CD4-positive, alpha-beta T cell treated with Interleukin-10 for 1 hour (primary cell): ENCODE results near the gene SUPT16H.
"Not testable (repeated sequence)": the region's sequence is repeated elsewhere in the genome, so short reads cannot be mapped to it uniquely, and the experiment has no call there.

Source experiments
- DNase-seq: peaks from one replicate; pipeline ENCODE4 v3.0.0-alpha.2; 2020

SUPT16H gene

DNA sequence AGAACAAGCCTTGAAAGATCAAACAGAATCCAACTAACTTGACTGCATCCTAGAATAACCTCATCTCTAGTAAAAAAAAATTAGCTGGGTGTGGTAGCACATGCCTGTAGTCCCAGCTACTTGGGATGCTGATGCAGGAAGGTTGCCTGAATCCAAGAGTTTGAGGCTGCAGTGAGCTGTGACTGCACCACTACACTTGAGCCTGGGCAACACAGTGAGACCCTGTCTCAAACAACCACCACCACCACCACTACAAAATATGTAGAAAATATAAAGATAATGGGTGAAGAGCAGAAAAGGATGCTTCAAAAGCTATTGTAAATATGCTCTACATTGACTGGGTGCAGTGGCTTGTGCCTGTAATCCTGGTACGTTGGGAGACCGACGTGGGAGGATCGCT lies 27.3 kb downstream of the SUPT16H start:
- DNase-seq: no peak

GRCh38 chr14:21352587-21352986 lies 31.2 kb downstream of the SUPT16H start:
- no peak for DNase-seq

DNA sequence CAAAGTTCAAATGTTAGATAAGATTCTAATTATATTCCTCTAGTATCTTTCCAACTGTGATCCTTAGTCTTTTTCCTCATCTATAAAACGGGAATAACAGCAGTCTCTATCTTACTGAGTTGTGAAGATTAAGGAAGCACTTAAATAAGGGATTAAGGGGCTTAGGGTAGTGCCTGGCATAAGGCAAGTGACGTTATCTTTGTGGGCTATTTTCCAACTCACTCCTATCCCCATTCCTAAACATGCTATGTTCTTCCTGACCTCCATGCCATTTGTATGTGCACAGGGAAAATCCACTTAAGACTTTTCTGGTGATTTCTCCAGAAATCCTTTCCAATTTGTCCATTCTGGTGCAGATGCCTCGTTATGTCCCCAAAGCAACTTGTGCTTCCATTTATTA lies 33.3 kb downstream of the SUPT16H start:
- no peak for DNase-seq

GRCh38 chr14:21347201-21347600 lies 36.6 kb downstream of the SUPT16H start:
- no peak for DNase-seq

GRCh38 chr14:21346532-21347135 lies 37.2 kb downstream of the SUPT16H start:
- no peak for DNase-seq

DNA sequence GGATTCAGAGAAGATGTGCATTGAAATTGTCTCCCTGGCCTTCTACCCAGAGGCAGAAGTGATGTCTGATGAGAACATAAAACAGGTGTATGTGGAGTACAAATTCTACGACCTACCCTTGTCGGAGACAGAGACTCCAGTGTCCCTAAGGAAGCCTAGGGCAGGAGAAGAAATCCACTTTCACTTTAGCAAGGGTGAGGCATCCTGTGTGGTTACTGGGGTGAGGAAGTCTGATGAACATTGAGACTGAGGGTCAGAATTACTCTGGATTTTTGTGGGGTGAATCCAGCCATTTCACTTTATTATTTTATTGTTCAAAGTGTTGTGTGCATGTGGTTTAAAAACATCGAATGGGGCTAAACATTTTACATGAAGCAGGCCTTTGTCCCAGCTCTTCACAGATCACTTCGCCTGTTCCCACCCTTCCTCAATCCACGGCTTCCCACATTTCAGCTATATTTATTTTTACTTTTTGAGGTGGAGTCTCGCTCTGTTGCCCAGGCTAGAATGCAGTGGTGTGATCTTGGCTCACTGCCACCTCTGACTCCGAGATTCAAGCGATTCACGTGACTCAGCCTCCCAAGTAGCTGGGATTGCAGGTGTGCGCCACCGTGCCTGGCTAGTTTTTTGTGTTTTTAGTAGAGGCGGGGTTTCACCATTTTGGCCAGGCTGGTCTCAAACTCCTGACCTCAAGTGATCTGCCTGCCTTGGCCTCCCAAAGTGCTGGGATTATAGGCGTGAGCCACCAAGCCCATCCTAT lies 40.6 kb downstream of the SUPT16H start:
- no peak for DNase-seq

DNA sequence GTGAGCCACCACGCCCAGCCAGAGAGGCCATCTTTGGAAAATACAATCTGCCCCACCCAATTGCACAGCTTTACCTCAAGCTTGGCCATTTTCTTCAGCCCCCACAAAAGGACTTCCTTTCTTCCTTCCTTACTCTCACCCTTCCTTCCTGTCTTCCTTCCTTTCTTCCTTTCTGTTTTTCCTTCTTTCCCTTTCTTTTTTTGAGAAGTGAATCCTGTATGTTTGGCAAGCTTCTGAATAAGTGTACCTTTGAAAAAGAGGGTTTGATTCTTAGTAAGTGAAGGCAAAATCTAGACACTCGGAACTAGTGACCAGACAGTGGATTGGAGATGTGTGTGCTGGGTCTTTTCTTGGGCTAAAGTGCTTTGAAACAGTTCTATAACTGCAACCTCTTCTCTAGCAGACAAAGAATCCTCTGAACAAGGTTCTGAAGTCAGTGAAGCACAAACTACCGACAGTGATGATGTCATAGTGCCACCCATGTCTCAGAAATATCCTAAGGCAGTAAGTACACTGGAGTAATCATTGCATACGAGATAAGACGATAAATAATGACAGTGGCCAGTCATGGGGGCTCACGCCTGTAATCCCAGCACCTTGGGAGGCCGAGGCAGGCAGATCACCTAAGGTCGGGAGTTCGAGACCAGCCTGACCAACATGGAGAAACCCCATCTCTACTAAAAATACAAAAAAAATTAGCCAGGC lies 49.5 kb downstream of the SUPT16H start:
- DNase-seq: no peak

DNA sequence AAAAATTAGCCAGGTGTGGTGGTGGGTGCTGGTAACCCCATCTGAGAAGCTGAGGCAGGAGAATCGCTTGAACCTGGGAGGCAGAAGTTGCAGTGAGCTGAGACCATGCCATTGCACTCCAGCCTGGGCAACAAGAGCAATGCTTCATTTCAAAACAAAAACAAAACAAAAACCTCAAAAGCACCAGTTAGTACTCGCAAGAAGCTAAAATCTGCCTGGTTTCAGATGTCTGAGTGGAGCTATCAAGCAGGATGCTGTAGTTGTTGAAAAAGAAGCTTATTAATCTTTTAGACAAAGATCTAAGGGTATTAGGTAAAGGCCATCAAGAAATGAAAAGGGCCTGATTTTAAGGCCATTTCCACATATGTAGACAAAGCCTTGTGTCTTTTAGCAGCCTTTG lies 50.9 kb downstream of the SUPT16H start:
- no peak for DNase-seq

DNA sequence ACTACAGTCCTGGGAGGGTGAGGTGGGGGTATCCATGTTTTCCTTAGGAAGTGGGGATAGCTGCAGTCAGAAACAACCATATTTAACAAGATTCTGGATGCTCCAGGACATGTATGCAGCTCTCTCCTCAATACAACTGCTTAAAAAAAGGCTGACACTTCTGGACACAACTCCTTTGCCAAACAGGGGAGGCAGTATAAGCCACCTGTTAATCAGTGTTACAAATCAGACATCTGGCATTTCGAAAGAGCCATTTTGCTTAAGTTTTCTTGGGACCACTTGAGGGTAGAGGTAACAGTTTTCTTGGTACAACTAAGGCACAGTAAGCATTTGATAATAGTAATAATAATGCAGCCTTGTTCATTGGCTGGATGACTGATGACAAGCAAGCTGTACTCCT lies 56.8 kb downstream of the SUPT16H start:
- no peak for DNase-seq

DNA sequence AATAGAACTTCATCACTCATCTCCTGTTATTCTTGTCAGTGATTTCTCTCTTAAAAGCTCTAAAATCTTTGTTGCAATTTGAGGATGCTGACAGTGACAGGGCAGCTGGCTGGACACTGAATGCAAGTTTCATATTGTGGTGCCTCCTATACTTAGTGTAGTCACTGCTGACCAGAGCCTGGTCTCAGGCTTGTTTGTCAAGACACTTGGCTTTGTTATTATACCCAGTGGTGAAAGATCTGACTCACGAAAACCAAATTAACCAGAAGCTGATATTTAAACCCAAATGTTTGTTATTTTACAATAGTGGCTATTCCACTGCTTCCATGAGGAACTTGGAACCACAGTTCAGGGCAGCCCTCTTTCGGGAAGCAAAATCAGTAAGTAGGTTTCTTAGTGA lies 61.1 kb downstream of the SUPT16H start:
- DNase-seq: no peak

GRCh38 chr14:21320913-21321312 lies 62.9 kb downstream of the SUPT16H start:
- no peak for DNase-seq

GRCh38 chr14:21317398-21317797 lies 66.4 kb downstream of the SUPT16H start:
- DNase-seq: no peak

DNA sequence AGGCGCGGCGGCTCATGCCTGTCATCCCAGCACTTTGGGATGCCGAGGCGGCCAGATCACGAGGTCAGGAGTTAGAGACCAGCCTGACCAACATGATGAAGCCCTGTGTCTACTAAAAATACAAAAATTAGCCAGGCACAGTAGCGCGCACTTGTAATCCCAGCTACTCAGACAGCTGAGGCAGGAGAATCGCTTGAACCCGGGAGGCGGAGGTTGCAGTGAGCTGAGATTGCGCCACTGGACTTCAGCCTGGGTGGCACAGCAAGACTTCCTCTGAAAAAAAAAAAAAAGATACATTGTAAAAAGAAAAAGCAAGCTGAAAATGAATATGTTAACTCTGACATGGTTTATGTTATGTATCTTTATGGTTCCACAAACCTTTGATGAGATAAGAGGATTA lies 70.3 kb downstream of the SUPT16H start:
- no peak for DNase-seq

DNA sequence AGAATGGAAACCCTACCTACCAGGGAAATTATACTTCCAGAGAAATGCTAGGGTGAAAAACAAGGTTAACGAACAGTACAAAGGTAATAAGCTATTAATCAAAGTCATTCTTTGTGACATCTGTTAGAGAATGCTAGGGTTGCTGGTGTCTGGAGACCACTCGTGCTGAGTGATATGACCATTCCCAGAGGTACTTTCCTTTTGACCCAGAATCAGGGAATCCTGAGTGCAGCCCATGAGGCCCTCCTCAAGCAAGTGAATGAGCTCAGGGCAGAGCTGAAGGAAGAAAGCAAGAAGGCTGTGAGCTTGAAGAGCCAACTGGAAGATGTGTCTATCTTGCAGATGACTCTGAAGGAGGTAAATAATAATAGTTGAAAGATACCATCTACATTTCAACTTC lies 72.2 kb downstream of the SUPT16H start:
- no peak for DNase-seq

GRCh38 chr14:21309956-21310355 lies 73.9 kb downstream of the SUPT16H start:
- no peak for DNase-seq

DNA sequence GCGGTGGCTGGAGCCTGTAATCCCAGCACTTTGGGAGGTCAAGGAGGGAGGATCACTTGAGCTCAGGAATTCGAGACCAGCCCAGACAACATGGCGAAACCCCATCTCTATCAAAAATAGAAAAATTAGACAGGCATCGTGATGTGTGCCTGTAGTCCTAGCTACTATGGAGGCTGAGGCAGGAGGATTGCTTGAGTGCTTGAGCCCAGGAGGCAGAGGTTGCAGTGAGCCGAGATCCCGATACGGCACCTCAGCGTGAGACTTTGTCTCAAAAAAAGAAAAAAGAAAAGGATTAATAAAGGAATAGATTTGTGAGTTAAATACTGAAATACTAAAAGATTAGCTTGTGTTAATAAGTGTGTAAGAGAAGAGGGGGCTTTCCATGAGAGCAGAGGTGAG lies 74.6 kb downstream of the SUPT16H start:
- no peak for DNase-seq

DNA sequence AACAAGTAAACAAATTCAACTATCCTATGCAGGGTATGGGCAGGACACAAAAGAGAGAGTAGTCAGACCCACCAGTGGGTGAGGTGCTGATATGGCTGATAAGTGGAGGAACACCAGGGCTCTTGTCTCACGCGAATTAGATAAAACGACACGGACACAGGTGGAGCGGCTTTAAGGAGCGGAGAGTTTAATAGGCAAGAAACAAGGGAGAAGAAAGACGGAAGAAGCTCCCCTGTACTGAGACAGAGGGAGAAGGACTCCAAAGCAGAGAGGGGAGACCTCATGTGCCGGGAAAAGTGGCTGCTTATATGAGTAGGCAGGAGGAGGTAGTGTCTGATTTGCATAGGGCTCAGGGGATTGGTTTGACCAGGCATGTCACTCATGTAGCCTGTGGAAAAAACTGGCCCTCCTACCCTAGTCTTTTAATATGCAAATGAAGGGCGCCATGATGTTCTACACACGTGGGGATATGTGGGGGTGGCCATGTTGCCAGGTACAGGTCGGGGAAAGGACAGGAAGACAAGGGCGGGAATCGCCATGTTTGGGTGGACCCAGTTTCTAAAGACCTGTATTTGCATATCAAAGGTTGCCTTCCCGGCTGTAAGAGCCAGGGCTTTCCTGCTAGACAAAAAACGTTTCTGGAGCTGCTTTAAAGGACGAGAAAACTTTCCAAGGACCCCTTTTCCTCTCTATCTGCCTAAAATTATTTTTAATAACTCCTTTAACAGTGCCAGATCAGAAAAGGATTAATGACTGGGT lies 75.2 kb downstream of the SUPT16H start:
- DNase-seq: peak; percentile 90

GRCh38 chr14:21308132-21308478 lies 75.7 kb downstream of the SUPT16H start:
- DNase-seq: no peak

- no peak for DNase-seq
These were observed 76.2 kb downstream of the SUPT16H start for GRCh38 chr14:21307637-21308036.

DNA sequence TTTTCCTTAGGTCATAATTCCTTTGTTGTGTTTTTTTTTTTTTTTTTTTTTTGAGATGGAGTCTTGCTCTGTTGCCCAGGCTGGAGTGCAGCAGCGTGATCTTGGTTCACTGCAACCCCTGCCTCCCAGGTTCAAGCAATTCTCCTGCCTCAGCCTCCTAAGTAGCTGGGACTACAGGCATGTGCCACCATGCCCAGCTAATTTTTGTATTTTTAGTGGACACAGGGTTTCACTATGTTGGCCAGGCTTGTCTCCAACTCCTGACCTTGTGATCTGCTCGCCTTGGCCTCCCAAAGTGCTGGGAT lies 81.0 kb downstream of the SUPT16H start:
- DNase-seq: not testable (repeated sequence)

DNA sequence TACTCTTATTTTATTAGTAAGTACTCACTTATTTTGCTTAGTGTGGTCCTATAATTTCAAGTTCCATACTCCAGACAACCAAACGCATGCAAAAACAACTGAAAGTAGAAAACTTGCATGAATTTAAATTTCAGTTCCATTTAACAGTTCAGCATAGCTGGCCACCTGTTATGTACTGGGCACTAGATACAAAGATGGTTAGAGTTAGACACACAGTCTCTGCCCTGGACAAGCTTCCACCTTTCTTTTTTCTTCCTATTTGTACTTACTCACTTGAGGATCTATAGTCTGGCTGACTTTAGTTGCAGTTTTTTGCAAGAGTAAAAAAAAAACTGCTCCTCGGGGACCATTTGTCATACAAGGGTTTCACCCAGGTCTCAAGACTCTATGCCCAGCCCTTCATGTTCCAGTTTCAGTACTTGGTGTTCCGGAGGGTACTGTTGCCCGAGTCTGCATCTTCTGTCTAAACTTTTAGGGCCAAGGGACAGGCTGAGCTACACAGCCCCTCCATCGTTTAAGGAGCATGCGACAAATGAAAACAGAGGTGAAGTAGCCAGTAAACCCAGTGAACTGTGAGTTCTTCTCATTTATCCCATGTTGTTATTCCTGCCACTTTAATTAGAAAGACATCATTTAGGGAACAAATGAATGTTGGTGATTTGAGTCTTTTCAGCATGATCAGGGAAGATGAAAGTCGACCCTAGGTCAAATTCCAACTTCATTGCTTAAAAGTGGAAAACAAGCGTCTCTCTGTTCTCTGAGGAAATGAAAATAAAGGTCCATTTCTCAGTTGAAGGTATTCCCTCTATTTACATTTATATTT lies 81.6 kb downstream of the SUPT16H start:
- no peak for DNase-seq
